ENCODE data around the gene ABHD16A. TPM values are rescaled to one million over a fixed set of nuclear protein-coding genes. Genes with fewer than 3 reads are reported as not detected.

Gene ABHD16A
- total RNA-seq, 4 donors from 2014 or later: 39.2 to 82.9 (median 57.5) TPM

DNA sequence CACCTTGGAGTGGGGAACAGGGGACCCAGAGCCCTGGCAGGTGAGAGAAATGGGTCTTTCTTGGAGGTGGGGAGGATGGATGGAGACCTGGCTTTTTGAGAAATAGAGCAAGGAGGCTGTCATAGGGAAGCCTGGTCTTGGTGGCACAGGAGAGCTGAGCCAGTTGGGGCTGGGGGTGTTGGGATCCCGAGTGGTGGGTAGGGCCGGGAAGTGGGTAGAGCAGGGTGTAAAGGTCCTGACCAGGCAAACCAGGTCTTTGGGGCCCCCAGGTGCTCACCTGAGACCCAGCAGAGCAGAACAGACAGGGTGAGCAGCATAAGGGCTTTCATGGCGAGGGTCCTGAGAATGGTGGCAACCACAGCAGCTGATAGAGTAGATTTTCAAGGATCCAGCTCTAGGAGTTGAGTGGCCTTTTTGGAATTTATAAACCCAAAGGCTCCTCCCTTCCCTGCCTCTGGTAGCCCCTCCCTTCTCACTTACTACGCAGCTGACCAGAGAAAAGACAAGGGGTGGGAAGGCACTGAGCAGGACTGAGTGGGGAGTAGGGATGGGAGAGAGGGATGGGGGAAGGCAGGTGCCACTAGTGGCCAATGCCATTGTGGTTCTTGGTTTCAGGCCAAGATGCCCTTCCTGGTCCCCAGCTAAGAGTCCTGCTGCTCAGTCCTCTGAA, 18.4 kb upstream of the ABHD16A start, which contains the start of gene LY6G6C:
TSS of gene LY6G6C (minus strand) at position 396 of the 670 bp plus-strand sequence. CDS start at position 329, 67 bp downstream.
- Histone ChIP-seq H3K36me3 (no peaks in the 10 kb centered on the region), H3K27ac (no peak within 1 kb of the TSS), H3K4me1 (no peaks in the 10 kb centered on the region), H3K9me3 (no peaks in the 10 kb centered on the region), H3K4me3 (no peak within 1 kb of the TSS), H3K27me3 (no peaks in the 10 kb centered on the region)
- intact Hi-C loops (cut with DNase I; ENCODE audit: low total_unique reads): no loop called here
- in situ Hi-C loops (cut with MboI; ENCODE audit: low sequenced_read_pairs in 4 of 4): no loop called here
- no peak for DNase-seq
- no peak for ATAC-seq
- no peak for TF ChIP-seq POLR2A (IDR thresholded peaks at IDR 0.05)
- TF ChIP-seq, protein P1, sequence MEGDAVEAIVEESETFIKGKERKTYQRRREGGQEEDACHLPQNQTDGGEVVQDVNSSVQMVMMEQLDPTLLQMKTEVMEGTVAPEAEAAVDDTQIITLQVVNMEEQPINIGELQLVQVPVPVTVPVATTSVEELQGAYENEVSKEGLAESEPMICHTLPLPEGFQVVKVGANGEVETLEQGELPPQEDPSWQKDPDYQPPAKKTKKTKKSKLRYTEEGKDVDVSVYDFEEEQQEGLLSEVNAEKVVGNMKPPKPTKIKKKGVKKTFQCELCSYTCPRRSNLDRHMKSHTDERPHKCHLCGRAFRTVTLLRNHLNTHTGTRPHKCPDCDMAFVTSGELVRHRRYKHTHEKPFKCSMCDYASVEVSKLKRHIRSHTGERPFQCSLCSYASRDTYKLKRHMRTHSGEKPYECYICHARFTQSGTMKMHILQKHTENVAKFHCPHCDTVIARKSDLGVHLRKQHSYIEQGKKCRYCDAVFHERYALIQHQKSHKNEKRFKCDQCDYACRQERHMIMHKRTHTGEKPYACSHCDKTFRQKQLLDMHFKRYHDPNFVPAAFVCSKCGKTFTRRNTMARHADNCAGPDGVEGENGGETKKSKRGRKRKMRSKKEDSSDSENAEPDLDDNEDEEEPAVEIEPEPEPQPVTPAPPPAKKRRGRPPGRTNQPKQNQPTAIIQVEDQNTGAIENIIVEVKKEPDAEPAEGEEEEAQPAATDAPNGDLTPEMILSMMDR (IDR thresholded peaks at IDR 0.05 in 4 of 5, conservative IDR thresholded peaks at IDR 0.05 in 1 of 5): no peak

DNA sequence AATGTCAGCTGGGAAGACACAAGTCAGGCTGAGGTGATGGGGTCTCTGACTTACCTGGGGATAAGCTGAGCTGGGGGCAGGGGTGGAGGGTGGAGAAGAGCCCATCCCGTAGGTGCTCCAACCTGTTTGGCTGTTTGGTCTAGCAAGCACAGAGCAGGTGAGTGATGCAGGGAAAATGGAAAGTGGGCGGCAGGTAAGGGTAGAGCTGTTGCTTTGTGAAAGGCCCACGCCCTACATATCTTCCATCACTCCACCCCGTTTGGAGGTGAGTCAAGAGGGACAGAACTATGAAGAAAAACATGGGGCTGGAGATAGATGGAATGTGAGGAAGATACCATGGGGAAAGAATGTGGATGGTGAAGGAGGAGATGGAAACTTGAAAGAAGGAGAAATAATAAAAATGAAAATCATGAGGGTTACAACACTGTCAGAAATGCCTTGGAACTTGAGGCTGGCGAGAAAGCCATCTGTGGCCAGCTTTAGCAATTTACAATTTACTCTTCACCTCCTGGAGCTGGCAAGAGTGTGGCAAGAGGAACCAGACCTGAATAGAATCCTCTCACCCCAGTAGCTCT, 17.2 kb upstream of the ABHD16A start:
- no peaks in the 10 kb centered on the region for H3K36me3 ChIP-seq
- ATAC-seq (no peak), DNase-seq (no peak)
- H3K27me3 ChIP-seq: no peaks in the 10 kb centered on the region
- TF ChIP-seq POLR2A (IDR thresholded peaks at IDR 0.05): no peak
- TF ChIP-seq, protein P1 (IDR thresholded peaks at IDR 0.05 in 4 of 5, conservative IDR thresholded peaks at IDR 0.05 in 1 of 5): no peak
- in situ Hi-C loops (cut with MboI; ENCODE audit: low sequenced_read_pairs in 4 of 4) (no loop called here), intact Hi-C loops (cut with DNase I; ENCODE audit: low total_unique reads) (no loop called here)
- H3K27ac ChIP-seq: no peak overlapping the region
- no peaks in the 10 kb centered on the region for H3K4me1 ChIP-seq
- H3K4me3 ChIP-seq: no peak overlapping the region
- H3K9me3 ChIP-seq: no peaks in the 10 kb centered on the region

DNA sequence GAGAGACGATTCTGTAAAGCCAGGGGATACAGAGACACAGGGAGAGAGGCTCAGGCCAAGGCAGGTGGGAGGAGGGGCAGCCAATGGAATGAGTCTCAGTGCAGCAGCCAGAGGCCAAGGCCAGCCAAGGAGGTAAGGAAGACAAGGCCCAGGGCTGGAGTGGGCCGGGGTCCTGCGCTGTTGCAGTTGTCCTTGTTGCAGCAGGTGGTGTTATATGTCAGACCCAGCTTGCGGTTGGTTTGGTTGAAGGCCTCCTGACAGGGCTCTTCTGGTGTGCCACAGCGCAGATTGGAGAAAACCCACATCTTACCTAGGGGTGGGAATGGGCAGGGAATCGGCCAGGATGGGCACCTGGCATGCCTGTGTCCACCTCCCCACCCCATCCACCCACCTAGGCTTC, 15.9 kb upstream of the ABHD16A start:
- no peak for DNase-seq
- Histone ChIP-seq H3K9me3 (no peaks in the 10 kb centered on the region), H3K27ac (no peak overlapping the region), H3K36me3 (no peaks in the 10 kb centered on the region), H3K27me3 (no peaks in the 10 kb centered on the region), H3K4me3 (no peak overlapping the region), H3K4me1 (no peaks in the 10 kb centered on the region)
- in situ Hi-C loops (cut with MboI; ENCODE audit: low sequenced_read_pairs in 4 of 4): no loop called here
- no peak for ATAC-seq
- TF ChIP-seq, protein P1 (IDR thresholded peaks at IDR 0.05 in 4 of 5, conservative IDR thresholded peaks at IDR 0.05 in 1 of 5): no peak
- no peak for TF ChIP-seq POLR2A (IDR thresholded peaks at IDR 0.05)
- intact Hi-C loops (cut with DNase I; ENCODE audit: low total_unique reads): no loop called here

DNA sequence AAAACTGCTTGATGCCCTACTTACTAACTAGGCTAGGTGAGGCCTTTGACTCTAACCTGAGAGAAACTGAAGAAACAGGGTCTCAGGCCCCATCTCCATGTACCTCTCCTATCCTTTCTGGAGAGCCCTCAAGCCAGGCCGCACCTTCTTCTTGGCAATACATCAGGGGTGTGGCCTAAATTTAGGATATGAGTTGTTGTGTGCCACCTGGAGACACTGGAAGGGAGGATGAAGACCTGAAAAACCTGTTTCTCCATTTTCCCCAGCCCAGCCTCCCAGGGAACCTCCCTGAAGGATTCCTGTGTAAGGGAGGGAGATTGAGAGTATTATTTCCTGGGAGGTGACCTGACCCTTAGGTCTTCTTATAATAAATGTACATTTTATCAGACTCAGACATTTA, 15.1 kb upstream of the ABHD16A start:
- Histone ChIP-seq H3K4me3 (no peak overlapping the region), H3K27ac (no peak overlapping the region), H3K27me3 (no peaks in the 10 kb centered on the region), H3K36me3 (no peaks in the 10 kb centered on the region), H3K9me3 (no peaks in the 10 kb centered on the region), H3K4me1 (no peaks in the 10 kb centered on the region)
- no peak for ATAC-seq
- in situ Hi-C loops (cut with MboI; ENCODE audit: low sequenced_read_pairs in 4 of 4): no loop called here
- intact Hi-C loops (cut with DNase I; ENCODE audit: low total_unique reads): no loop called here
- DNase-seq: no peak
- TF ChIP-seq, protein P1 (IDR thresholded peaks at IDR 0.05 in 4 of 5, conservative IDR thresholded peaks at IDR 0.05 in 1 of 5): no peak
- TF ChIP-seq POLR2A (IDR thresholded peaks at IDR 0.05): no peak
